Tibial artery (tissue), 4 donors: ENCODE results near the gene BCL3.

Experiments
- DNase-seq, 2 donors: peaks; one replicate each; pipeline ENCODE4 v3.0.0-alpha.2; 2019
- H3K27ac ChIP-seq, 2 donors: fragments of 200-600 bp; sonication (generic) in 1 of 2; 1 replicate in 1 of 2; 2 replicates in 1 of 2; pipeline ENCODE4 v1.5.1; 2018 to 2019; ENCODE audit warnings: mild to moderate bottlenecking in 1 of 2
- H3K27me3 ChIP-seq, 2 donors: fragments of 200-600 bp; sonication (generic) in 1 of 2; one replicate each; pipeline versions ENCODE4 v1.5.1 to v1.6.0; 2016 to 2019
- H3K36me3 ChIP-seq, 3 donors: fragments of 200-600 bp; sonication (generic) in 2 of 3; one replicate each; pipeline ENCODE4 v1.5.1; 2016 to 2019; ENCODE audit warnings: mild to moderate bottlenecking in 2 of 3
- H3K4me1 ChIP-seq, 4 donors: fragments of 200-600 bp; sonication (generic) in 2 of 4; 1 replicate in 3 of 4; 2 replicates in 1 of 4; pipeline ENCODE4 v1.5.1; 2016 to 2019
- H3K4me3 ChIP-seq, 2 donors: fragments of 200-600 bp; sonication (generic) in 1 of 2; 1 replicate in 1 of 2; 2 replicates in 1 of 2; pipeline ENCODE4 v1.5.1; 2018 to 2019; ENCODE audit warnings: mild to moderate bottlenecking in 2 of 2
- H3K9me3 ChIP-seq, 3 donors: fragments of 200-600 bp; sonication (generic) in 1 of 3; one replicate each; pipeline ENCODE4 v1.5.1; 2016 to 2019
- intact Hi-C: fragments of 100-400 bp; cut with DNase I; formaldehyde crosslinking; loops from one replicate; pipeline ENCODE4 v1.15.0; 2023; ENCODE audit warnings: low total_unique reads
- TF ChIP-seq, protein P1 (sequence below), 2 experiments: fragments of 200-600 bp in 1 of 2; fragments of 450-650 bp in 1 of 2; IDR thresholded peaks; one replicate each; pipeline ENCODE4 v1.5.1; 2017 to 2019; ENCODE audit warnings: antibody characterized with exemption in 2 of 2, mild to moderate bottlenecking in 1 of 2, moderate library complexity in 1 of 2

Gene BCL3

GRCh38 chr19:44794610-44795009 is 46.1 kb downstream of the BCL3 start:
- peaks cover 0 to 5% (median 0%) of the 10 kb centered on the region in 3 donors for H3K36me3 ChIP-seq
- no peak overlapping the region for H3K27ac ChIP-seq
- H3K4me1 ChIP-seq: peaks cover 0 to 5% (median 2%) of the 10 kb centered on the region in 4 donors
- H3K9me3 ChIP-seq: no peaks in the 10 kb centered on the region
- DNase-seq: no peak
- H3K4me3 ChIP-seq: no peak overlapping the region
- TF ChIP-seq, protein P1, sequence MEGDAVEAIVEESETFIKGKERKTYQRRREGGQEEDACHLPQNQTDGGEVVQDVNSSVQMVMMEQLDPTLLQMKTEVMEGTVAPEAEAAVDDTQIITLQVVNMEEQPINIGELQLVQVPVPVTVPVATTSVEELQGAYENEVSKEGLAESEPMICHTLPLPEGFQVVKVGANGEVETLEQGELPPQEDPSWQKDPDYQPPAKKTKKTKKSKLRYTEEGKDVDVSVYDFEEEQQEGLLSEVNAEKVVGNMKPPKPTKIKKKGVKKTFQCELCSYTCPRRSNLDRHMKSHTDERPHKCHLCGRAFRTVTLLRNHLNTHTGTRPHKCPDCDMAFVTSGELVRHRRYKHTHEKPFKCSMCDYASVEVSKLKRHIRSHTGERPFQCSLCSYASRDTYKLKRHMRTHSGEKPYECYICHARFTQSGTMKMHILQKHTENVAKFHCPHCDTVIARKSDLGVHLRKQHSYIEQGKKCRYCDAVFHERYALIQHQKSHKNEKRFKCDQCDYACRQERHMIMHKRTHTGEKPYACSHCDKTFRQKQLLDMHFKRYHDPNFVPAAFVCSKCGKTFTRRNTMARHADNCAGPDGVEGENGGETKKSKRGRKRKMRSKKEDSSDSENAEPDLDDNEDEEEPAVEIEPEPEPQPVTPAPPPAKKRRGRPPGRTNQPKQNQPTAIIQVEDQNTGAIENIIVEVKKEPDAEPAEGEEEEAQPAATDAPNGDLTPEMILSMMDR (IDR thresholded peaks at IDR 0.05): no peak
- intact Hi-C loops: no loop called here
- H3K27me3 ChIP-seq: no peaks in the 10 kb centered on the region

DNA sequence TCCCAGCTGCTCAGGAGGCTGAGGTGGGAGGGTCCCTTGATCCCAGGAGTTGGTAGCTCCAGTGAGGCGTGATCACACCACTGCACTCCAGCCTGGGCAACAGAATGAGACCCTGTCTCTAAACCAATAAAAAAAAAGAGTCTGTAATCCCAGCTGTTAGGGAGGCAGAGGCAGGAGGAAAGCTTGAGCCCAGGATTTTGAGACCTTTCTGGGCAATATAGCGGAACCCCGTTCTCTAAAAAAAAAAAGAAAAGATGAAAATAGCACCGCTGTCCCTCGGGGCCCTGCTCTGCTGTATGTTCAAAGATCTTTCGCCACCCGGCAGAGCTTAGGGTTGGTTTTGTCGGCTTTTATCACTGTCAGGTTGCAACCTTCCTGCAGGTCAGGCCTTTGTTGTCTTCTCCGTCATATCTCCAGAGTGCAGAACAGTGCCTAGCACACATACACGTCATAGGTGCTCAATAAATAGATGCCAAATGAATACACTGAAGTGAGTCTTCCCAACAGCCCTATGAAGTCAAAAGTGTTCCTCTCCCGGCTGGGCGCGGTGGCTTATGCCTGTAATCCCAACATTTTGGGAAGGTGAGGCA is 47.0 kb downstream of the BCL3 start:
- H3K9me3 ChIP-seq: no peaks in the 10 kb centered on the region
- H3K36me3 ChIP-seq: peaks cover 0 to 5% (median 0%) of the 10 kb centered on the region in 3 donors
- H3K27ac ChIP-seq: no peak overlapping the region
- TF ChIP-seq, protein P1 (IDR thresholded peaks at IDR 0.05): no peak
- H3K4me1 ChIP-seq: peaks cover 0 to 11% (median 2%) of the 10 kb centered on the region in 4 donors
- DNase-seq: no peak
- no peaks in the 10 kb centered on the region for H3K27me3 ChIP-seq
- intact Hi-C loops: no loop called here
- H3K4me3 ChIP-seq: no peak overlapping the region

DNA sequence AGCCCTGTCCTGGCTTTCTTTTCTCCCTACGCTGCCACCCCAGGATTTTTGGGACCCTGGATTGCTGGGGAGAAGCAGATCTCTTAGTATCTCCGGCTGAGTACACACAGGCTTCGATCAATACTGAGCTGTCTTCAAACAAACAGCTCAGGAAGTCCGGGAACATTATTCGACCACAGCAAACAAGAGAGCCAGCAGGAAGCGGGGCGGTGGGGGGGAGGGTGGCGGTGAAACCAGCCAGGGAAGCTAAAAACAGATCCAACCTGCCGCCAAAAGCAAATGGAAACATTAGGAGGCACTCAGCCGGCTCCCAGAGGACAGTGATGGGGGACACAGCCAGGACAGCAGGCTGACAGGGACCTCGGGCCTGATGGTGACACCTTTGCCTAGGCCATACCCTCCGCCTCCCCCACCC is 48.2 kb downstream of the BCL3 start:
- DNase-seq: no peak
- H3K27ac ChIP-seq: no peak overlapping the region
- intact Hi-C loops: no loop called here
- H3K4me3 ChIP-seq: no peak overlapping the region
- H3K9me3 ChIP-seq: no peaks in the 10 kb centered on the region
- peaks cover 0 to 15% (median 2%) of the 10 kb centered on the region in 4 donors for H3K4me1 ChIP-seq
- TF ChIP-seq, protein P1 (IDR thresholded peaks at IDR 0.05): no peak
- H3K36me3 ChIP-seq: peaks cover 0 to 5% (median 0%) of the 10 kb centered on the region in 3 donors
- H3K27me3 ChIP-seq: no peaks in the 10 kb centered on the region

GRCh38 chr19:44799627-44800346 is 51.3 kb downstream of the BCL3 start:
- no peaks in the 10 kb centered on the region for H3K27me3 ChIP-seq
- TF ChIP-seq, protein P1 (IDR thresholded peaks at IDR 0.05): no peak
- peaks cover 0 to 15% (median 2%) of the 10 kb centered on the region in 4 donors for H3K4me1 ChIP-seq
- no peak overlapping the region for H3K4me3 ChIP-seq
- no peaks in the 10 kb centered on the region for H3K36me3 ChIP-seq
- intact Hi-C loops: loop anchor here (1.0 kb wide), 1 partner anchor 44 kb away; no protein-coding TSS in a partner anchor
- no peak overlapping the region for H3K27ac ChIP-seq
- DNase-seq: no peak
- no peaks in the 10 kb centered on the region for H3K9me3 ChIP-seq

- TF ChIP-seq, protein P1 (IDR thresholded peaks at IDR 0.05): peak; percentile 96
- H3K27ac ChIP-seq: no peak overlapping the region
- H3K36me3 ChIP-seq: no peaks in the 10 kb centered on the region
- H3K27me3 ChIP-seq: no peaks in the 10 kb centered on the region
- H3K4me1 ChIP-seq: peaks cover 0 to 15% (median 2%) of the 10 kb centered on the region in 4 donors
- intact Hi-C loops: loop anchor here (1.0 kb wide), 1 partner anchor 43 kb away; no protein-coding TSS in a partner anchor
- peak; percentile 77 to 87 for DNase-seq
- H3K9me3 ChIP-seq: no peaks in the 10 kb centered on the region
- H3K4me3 ChIP-seq: no peak overlapping the region
These were observed 52.0 kb downstream of the BCL3 start for GRCh38 chr19:44800461-44800860.
